GM19240 (cell line): Measurements from ENCODE around the gene ATP6V1C2.

ENCODE experiments used
- DNase-seq: peaks from one replicate; pipeline ENCODE4 v3.0.0; 2011; ENCODE audit warnings: low spot score; ENCODE audit not compliant: insufficient read length

The ATP6V1C2 gene

DNA sequence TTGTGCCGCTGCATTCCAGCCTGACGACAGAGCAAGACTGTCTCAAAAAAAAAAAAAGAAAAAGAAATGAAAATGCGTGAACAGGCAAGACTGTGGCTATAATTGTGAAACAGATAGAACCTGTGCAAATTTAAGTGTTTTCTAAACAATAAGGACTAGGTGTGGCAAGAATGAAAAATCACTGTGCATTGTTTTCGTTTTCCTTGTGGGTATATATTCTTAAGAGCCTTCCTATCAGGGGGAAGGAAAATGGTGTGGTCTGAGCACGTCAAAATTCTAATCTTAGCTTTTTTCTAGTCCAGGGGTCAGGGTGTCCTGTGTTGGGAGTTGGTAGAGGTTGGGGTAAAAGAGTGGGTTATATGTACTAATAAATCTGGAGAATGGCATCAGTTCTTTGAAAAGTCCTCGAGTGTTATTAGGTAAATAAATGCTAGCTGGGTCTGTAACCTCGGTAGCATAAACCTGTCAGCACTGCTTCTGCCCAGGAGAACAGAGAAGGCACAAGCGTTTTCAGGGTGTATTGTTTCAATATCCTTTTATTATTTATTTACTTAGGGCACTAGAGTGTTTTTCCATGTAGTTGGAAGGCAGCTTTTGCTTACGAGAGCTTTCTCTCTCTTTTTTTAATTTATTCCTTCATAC, 11.6 kb downstream of the ATP6V1C2 start:
- no peak for DNase-seq

DNA sequence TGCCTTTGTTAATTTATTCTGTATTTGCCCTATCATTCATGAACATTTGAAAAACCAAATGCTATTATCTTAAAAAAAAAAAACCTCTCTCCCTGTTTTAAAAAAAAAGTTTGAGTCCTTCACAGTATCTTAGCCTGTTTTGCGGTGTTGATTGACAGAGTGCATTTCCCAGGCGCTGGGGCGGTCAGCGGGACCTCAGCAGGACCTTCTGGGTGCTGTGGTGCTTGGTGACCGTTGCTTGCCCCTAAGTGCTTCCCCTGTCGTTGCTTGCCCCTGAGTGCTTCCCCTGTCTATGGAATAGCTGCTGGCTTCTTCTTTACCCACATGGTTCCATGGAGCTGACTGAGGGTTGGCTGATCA, 12.1 kb downstream of the ATP6V1C2 start:
- DNase-seq = no peak

DNA sequence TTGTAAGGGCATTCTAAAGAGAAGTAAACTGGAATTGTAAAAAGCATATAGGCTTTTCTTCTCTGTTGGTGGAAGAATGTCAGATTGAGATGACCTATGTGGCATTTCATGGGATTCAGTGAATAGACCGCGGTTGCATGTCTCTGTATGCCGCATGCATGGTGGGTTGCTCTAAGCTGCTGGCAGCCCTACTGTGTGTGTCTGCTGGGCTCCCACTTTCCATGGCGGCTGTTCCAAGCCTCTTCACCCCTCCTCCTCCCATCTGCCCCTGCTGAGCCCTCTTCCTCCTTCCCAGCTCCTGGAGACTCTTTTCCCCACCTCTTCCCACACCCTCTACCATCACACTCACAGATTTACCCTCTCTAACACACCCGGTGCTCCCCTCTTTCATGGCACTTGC, 12.6 kb downstream of the ATP6V1C2 start:
- DNase-seq = no peak

DNA sequence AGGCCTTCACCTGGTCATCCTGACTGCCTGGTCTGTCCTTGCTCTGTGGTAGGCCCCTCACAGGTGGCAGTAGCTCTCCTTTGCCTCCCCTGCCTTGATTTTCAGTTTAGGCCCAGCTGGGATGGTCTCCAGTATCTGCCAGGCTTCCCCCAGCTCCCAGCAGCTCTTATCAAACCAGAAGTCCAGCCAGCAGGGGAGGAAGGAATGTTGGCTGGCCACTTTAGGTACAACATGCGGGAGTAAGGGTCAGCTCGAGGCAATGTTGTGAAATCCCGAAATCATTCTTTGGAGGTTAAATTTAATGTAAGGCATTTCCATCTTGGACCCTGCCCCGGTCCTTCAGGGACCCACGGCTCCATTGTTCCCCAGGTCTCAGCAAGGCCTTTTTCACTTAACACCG, 16.8 kb downstream of the ATP6V1C2 start:
- no peak for DNase-seq

DNA sequence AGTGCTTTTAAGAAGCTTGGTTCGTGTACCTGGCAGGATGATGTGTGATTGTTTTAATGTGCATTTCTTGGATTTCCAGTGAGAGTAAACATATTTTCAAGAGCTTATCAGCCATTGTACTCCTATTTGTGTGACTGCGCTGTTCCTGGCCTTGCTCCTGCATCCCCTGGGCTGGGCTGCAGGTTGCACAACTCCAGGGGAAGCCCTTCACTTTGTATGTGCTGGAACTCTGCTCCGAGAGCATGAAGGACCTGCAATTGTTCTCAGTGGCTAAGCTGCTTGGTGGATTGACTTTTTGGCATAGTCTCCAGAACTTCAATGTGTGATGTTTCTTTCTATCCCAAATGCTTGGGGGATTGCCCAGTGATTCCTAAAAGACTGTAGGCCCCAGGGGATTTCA, 18.8 kb downstream of the ATP6V1C2 start:
- no peak for DNase-seq

- no peak for DNase-seq
Observed at GRCh38 chr2:10741139-10741538, 19.7 kb downstream of the ATP6V1C2 start.

DNA sequence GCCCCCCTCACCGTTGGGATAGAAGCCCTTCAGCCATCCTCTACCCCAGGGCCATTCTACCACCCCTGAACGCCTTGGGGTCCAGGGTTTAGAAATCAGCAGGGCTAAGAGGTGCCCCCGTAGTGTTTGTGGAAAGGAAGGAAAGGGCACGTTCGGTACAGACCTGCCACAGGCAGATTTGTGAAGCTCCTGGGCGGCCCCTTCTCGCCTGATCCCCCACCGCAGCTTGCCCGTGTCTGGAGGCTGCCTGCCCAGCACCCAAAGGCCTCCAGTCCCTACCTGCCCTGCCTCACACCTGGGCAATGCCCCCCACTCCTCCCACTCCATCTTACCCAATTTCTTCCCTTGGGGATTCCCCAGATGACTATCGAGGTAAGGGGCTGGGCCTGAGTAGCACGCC, 21.2 kb downstream of the ATP6V1C2 start:
- DNase-seq = no peak

DNA sequence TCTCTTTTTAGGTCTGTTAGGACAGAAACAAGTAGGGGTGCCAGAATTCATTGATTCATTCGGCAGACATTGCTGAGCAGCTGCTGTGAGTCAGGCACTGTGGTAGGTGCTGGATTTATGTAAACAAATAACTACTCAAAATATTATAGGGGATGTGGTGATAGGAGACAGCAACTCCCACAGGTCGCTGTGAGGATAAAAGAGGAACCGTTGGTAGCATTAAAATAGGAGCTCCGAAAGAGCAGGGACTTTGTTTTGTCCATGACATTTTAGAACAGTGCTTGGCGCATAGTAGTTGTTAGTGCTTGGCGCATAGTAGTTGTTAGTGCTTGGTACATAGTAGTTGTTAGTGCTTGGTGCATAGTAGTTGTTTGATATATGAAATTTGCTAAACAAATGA, 29.2 kb downstream of the ATP6V1C2 start:
- DNase-seq = no peak

- no peak for DNase-seq
Observed at GRCh38 chr2:10752236-10752635, 30.8 kb downstream of the ATP6V1C2 start.

DNA sequence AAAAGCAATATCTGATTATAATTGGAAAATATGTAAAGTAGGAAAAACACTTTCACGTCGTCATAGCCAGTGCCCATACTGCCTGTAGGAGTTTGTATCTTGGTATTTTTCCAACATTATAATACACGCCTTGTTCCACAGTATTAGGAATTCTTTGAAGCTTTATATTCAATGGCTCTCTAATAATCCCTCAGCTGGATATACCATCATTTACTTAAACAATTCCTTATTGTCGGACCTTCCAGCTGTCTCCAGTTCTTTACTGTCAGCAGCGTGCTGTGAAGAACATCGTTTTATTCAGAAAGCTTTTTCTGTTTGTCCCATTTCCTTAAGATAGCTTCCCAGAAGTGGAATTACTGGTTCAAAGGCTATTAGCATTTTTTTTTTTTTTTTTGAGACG, 31.7 kb downstream of the ATP6V1C2 start:
- DNase-seq = no peak

GRCh38 chr2:10753876-10754275, 32.4 kb downstream of the ATP6V1C2 start:
- no peak for DNase-seq

GRCh38 chr2:10755621-10756020, 34.2 kb downstream of the ATP6V1C2 start:
- no peak for DNase-seq

GRCh38 chr2:10757814-10758286, 36.4 kb downstream of the ATP6V1C2 start:
- DNase-seq = no peak

DNA sequence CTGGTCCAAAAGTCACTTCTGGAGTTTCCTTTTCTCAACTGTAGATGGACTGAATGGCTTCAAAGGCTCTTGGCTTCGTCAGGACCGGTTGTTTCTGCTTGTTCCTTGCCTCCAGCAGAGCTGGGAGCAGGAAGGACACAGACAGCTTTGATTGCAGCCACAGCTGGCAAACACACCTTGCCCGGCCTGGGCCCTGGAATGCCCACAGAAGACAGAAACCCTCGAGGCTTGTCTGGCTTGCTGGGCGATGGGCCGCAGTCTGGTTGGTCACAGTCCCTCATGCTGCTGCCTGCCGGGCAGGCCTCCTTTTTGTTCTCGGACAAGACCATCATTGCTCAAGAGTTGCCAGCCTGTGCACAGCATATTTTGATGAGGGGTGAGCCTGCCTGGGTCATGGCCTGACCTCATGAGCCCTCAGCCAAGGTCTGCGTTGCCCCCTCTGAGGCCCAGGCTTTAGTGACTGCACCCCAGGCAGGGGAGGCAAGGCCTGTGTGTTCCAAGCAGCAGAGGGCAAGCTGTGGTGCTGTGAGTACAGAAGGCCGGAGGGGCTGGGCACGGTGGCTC, 37.8 kb downstream of the ATP6V1C2 start:
- DNase-seq = no peak

DNA sequence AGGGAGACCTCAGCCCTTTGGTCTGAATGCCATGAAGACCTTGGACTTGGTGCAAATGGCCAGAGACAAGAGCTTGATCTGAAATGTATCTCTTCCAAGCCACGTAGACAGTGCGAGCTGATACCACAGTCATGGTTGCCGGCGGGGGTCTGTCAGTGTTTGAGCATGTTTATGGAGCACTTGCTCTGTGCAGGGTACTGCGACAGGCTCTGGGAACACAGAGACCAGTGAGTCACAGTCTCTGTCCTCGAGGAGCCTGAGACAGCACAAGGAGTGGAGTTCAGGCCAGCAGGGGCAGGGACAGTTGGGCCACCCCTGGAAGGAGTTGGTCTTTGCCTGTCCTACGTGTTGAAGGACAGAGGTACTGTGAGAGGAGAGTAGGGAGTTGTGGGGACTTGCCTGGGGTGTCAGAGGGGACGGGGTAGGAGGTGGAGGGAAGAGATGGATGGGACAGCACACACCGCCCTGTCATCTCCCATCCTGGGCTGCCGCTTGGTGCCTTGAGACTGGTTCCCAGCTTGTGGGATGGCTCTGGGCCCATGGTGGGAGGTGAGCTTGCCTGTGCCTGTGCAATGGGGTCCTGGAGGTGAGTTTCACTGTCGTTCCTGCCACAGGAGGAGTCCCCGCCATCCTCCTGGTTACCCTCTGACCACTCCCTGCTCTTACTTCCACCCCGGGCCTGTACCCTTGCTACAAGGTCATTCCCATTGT, 39.5 kb downstream of the ATP6V1C2 start:
- no peak for DNase-seq

GRCh38 chr2:10761591-10761990, 40.2 kb downstream of the ATP6V1C2 start:
- no peak for DNase-seq

DNA sequence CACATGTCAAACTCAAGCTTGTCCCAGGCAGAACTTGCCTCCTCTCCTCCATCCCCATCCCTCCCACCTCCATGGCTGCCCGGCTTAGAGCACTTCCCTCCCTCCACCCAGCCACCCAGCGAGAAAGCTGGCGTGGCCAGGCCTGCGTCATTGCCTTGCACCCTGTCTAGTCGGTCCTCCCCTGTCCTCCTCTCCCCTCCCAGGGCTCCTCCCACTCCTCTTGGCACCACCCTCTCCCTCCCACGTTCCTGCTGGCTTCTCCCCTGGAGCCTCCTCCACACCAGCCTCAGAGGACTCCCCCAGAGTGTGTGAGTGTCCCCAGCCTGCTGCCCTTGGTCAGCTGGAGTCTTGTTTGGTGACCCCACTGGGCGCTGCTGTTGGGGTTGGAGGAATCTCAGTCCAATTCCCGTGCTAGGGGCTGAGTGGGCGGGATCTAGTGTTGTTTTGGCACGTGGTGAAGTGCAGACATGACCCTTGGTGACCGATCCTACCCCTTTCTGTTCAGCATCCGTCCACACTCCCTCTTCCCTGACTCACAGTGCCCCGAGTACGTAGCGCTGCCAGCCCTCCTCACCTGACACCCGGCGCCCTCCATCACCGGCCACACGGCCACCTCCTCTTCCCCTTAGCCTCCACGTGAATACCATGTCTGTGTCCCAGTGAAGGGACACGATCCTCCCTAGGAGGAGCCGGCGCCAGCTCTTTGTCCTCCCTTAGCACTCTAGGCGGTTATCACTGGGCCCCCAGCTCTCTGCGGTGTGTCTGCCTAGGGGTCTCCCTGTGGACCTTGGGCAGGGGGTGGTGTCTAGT, 41.4 kb downstream of the ATP6V1C2 start:
- no peak for DNase-seq

DNA sequence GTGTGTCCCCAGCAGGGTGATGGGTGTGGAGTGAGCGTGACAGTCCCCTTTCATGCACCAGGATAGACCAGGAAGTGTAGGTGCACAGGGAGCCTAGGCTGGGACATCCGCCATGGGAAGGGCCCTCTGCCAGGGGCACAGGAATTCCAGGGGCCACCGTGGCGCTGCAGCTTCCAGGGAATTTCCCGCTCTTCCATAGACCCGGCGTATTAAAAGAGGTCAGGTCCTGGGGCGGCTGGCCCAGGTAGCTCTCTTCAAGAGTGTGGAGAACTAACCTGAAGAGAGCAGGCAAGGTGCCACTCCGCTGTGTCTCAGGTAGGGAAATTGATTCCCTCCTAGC, 42.0 kb downstream of the ATP6V1C2 start:
- DNase-seq = no peak

DNA sequence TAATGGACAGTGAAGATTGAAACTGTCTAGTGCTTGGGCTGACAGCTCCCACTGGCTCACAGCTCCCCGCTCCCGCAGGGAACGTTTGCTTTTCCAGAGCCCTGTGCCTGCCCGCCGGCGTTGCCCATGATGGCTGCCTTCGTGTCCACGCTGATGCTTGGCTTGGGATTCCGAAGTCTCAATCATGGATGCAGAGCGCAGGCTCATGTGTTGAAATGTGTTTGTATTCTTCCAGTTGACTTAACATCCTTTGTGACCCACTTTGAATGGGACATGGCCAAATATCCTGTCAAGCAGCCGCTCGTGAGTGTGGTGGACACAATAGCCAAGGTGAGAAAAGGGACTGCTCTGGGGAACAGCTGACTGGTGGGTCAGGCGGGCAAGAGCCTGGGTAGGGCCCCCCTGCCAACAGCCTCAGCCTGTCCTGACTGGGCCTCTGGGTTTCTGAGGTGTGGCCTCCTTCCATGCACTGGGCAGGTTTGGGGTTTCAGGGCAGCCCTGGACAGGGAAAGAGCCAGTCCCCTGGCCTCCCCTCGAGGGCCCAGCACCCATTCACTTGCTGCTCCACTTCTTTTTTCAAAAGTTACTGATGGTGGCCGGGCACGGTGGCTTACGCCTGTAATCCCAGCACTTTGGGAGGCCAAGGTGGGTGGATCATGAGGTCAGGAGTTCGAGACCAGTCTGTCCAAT, 42.8 kb downstream of the ATP6V1C2 start:
- DNase-seq = no peak

- no peak for DNase-seq
Observed at GRCh38 chr2:10764896-10765295, 43.5 kb downstream of the ATP6V1C2 start.

GRCh38 chr2:10765461-10765860, 44.0 kb downstream of the ATP6V1C2 start:
- no peak for DNase-seq

- DNase-seq = no peak
Observed at GRCh38 chr2:10765914-10766313, 44.5 kb downstream of the ATP6V1C2 start.
